Endothelial cell of umbilical vein (primary cell): ENCODE measurements around the gene DNAH6.

ENCODE experiments used
- CTCF ChIP-seq, 2 donors: IDR thresholded peaks; 1 replicate in 1 of 2; 2 replicates in 1 of 2; pipeline ENCODE4 v1.5.1; 2011; ENCODE audit warnings: low read length in 2 of 2, mild to moderate bottlenecking in 2 of 2, moderate library complexity in 2 of 2, control low read depth in 1 of 2, inconsistent platforms in 1 of 2, low read depth in 1 of 2; ENCODE audit not compliant: insufficient read depth in 1 of 2; ENCODE audit errors: extremely low read depth in 1 of 2
- EZH2 ChIP-seq: IDR thresholded peaks from 2 replicates; pipeline ENCODE4 v1.6.1; 2012; ENCODE audit warnings: borderline replicate concordance, low read depth, mild to moderate bottlenecking, moderate library complexity, low read length, inconsistent platforms; ENCODE audit not compliant: severe bottlenecking
- FOS ChIP-seq: IDR thresholded peaks from 2 replicates; pipeline ENCODE4 v1.6.1; 2011; ENCODE audit warnings: mild to moderate bottlenecking, low read length, moderate library complexity, borderline replicate concordance; ENCODE audit not compliant: insufficient read depth
- GATA2 ChIP-seq: IDR thresholded peaks from 2 replicates; pipeline ENCODE4 v1.7.0; 2011; ENCODE audit warnings: low read depth, mild to moderate bottlenecking, moderate library complexity, mixed read lengths, low read length; ENCODE audit not compliant: insufficient read length, insufficient read depth
- JUN ChIP-seq: IDR thresholded peaks from 2 replicates; pipeline ENCODE4 v1.6.1; 2011; ENCODE audit warnings: borderline replicate concordance, low read depth; ENCODE audit not compliant: insufficient read length, insufficient read depth
- MYC ChIP-seq: IDR thresholded peaks from one replicate; pipeline ENCODE4 v1.6.1; 2011; ENCODE audit warnings: mild to moderate bottlenecking, low read depth, low read length
- POLR2A ChIP-seq: IDR thresholded peaks from 2 replicates; pipeline ENCODE4 v1.6.1; 2012; ENCODE audit warnings: low read depth, mild to moderate bottlenecking, control low read depth, low read length
- POLR2AphosphoS5 ChIP-seq: IDR thresholded peaks from 2 replicates; pipeline ENCODE4 v1.6.1; 2012; ENCODE audit warnings: low read depth, mild to moderate bottlenecking, control low read depth, low read length, moderate library complexity; ENCODE audit not compliant: insufficient read depth
- TF ChIP-seq, protein P1 (sequence below): IDR thresholded peaks from 2 replicates; pipeline ENCODE4 v1.6.1; 2011; ENCODE audit not compliant: insufficient read depth, insufficient read length

GRCh38 chr2:84766791-84767190 lies 250.5 kb downstream of the DNAH6 start:
- TF ChIP-seq POLR2A (no peak), CTCF (IDR thresholded peaks at IDR 0.05; ENCODE audit: extremely low read depth in 1 of 2, insufficient read depth in 1 of 2, low read depth in 1 of 2, low read length in 2 of 2) (no peak), POLR2AphosphoS5 (no peak), EZH2 (no peak), JUN (no peak), MYC (no peak), FOS (no peak), GATA2 (no peak)
- TF ChIP-seq, protein P1, sequence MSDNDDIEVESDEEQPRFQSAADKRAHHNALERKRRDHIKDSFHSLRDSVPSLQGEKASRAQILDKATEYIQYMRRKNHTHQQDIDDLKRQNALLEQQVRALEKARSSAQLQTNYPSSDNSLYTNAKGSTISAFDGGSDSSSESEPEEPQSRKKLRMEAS: no peak
